Measurements from ENCODE around the gene AFAP1L1.
"Not testable (repeated sequence)": the region's sequence is repeated elsewhere in the genome, so short reads cannot be mapped to it uniquely, and the experiment has no call there.

The AFAP1L1 gene

GRCh38 chr5:149271195-149271715, 404 bp upstream of the AFAP1L1 start:
- H3K27ac ChIP-seq, result no peak overlapping the region
- TF ChIP-seq CTCF (IDR thresholded peaks at IDR 0.05) (no peak), ZFX (IDR thresholded peaks at IDR 0.05; ENCODE audit: borderline replicate concordance) (no peak)

GRCh38 chr5:149272781-149273180, 1.1 kb downstream of the AFAP1L1 start:
- not testable (repeated sequence) for H3K27ac ChIP-seq

GRCh38 chr5:149273237-149273636, 1.6 kb downstream of the AFAP1L1 start:
- TF ChIP-seq ZFX (IDR thresholded peaks at IDR 0.05; ENCODE audit: borderline replicate concordance) (no peak), CTCF (IDR thresholded peaks at IDR 0.05) (no peak)
- H3K27ac ChIP-seq, result no peak overlapping the region

GRCh38 chr5:149273950-149274349, 2.3 kb downstream of the AFAP1L1 start:
- no peak for TF ChIP-seq ZFX (IDR thresholded peaks at IDR 0.05; ENCODE audit: borderline replicate concordance)
- no peak for TF ChIP-seq CTCF (IDR thresholded peaks at IDR 0.05)
- no peak overlapping the region for H3K27ac ChIP-seq

GRCh38 chr5:149274939-149275338, 3.3 kb downstream of the AFAP1L1 start:
- no peak overlapping the region for H3K27ac ChIP-seq
- TF ChIP-seq ZFX (IDR thresholded peaks at IDR 0.05; ENCODE audit: borderline replicate concordance) (no peak), CTCF (IDR thresholded peaks at IDR 0.05) (no peak)

- H3K27ac ChIP-seq, result no peak overlapping the region
- TF ChIP-seq ZFX (IDR thresholded peaks at IDR 0.05; ENCODE audit: borderline replicate concordance) (no peak), CTCF (IDR thresholded peaks at IDR 0.05) (no peak)
Measured at GRCh38 chr5:149277801-149278200, 6.1 kb downstream of the AFAP1L1 start.

GRCh38 chr5:149278451-149279210, 7.0 kb downstream of the AFAP1L1 start:
- TF ChIP-seq ZFX (IDR thresholded peaks at IDR 0.05; ENCODE audit: borderline replicate concordance), result no peak
- TF ChIP-seq CTCF (IDR thresholded peaks at IDR 0.05), result no peak
- H3K27ac ChIP-seq, result no peak overlapping the region
